NCI-H82 (cell line): ENCODE results near the gene HOXC4.
A peak's percentile ranks its signal among the peaks of the same experiment; 100 is the strongest.
"Not testable (repeated sequence)": the region's sequence is repeated elsewhere in the genome, so short reads cannot be mapped to it uniquely, and the experiment has no call there.

Experiments used
- DNase-seq: peaks from one replicate; lab custom pipeline; 2025; lab: John Stamatoyannopoulos, UW

Gene HOXC4

DNA sequence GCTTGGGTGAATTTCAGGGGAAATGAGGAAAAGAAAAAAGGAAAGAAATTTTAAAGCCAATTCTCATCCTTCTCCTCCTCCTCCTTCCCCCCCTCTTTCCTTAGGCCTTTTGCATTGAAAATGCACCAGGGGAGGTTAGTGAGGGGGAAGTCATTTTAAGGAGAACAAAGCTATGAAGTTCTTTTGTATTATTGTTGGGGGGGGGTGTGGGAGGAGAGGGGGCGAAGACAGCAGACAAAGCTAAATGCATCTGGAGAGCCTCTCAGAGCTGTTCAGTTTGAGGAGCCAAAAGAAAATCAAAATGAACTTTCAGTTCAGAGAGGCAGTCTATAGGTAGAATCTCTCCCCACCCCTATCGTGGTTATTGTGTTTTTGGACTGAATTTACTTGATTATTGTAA is 1.9 kb downstream of the HOXC4 start:
- DNase-seq = no peak

DNA sequence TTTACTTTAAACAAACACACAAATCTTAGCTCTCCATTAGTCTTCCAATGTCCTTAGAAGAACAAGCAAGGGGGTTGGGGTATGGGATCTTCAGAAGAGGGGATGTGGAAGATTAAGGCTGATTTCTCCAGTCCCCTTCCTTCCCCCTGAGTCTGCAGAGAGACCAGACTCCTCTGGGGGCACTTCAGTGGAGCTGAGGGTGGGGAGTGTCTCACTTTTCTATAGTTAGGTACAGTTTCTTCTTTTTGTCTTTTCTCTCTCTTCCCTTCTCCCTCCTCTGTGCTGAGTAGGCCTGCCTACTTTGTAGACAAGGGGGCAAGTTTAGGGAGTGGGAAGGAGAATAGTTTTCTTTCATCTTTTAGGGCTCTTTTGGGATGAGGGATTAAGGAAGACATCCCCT is 2.5 kb downstream of the HOXC4 start:
- DNase-seq = no peak

DNA sequence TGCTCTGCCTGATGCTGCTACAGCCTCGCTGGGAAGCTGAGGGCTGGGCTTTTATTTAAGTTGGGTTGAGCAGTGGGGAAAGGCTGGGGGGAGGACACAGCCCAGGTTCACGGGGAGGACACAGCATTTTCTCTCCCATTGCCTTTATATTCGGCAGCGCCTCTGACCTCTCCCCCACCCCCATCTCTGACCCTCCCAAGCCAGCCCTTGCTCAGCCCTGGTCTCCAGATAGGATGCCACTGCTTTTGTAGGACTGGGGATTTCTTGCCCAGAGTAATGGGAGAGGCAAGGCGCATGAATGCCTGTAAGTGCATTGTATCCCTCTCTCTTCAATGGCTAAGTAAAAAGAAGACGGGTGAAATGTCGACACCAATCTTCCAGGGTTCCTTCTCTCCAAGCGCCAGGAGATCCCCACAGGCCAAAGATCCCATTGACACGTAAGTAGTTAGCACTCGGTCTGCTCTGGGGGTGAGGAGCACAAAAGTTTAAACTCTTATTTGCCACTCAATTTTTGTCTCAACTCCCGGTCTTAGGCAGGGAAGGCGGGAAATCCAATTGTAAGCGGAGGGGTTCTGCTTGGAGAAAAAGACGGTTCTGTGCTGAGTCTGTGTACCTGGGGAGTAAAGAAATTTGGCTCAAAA is 4.6 kb downstream of the HOXC4 start:
- no peak for DNase-seq

DNA sequence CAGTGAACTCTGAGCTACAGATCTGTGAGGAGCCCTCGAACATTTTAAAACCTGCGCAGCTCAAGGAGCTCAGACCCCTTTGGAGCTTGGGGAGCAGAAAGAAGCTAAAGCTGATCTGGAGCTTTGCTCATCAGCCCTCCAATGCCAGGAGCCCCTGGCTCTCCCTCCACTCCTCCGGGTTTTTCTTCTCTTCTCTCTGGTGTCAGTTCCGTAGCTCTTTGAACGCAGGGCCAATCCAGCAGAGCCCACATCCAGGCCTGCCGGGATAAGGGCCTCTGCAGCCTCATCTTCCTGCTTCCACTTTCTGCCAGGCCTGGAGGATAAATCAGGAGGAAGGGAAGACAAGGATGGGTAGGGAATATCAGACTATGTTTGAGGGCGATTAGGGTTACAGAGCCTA is 6.0 kb downstream of the HOXC4 start:
- DNase-seq = no peak

DNA sequence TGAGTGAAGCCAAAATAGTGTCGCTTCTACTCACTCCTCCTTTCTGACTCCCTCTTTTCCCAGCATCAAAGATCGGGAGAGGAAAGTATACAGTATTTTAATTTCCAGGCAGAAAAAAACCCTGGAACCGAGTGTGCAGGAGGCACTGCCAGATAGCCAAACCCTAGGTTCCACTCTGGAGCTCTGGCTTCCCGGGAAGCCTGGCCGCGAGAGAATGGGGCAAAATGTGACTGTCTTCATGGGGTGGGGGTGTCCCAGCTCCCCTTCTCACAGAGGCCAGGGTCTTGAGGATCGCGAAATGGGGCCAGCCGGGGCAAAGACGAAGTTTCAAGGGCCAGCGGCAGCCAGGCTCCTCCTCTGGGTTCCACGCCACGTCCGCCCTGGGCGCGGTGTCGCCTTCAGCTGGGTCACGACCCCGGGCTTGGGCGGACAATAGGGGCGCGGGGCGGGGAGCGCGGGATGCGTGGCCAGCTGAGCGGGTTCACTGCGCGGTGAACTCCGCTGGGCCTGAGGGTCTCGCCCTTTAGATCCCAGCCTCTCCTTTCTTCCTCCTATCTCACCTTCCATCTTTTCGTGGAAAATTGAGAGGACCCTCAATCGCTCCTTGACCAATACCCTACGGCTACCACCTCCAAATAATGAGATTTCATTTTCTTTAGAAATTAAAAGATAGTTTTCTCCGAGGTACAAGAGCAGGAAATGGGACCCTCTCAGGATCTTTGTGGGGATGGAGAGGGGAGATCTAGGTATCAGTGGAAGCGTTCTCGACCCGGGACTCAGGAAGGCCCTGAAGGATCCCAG is 6.7 kb downstream of the HOXC4 start:
- no peak for DNase-seq

DNA sequence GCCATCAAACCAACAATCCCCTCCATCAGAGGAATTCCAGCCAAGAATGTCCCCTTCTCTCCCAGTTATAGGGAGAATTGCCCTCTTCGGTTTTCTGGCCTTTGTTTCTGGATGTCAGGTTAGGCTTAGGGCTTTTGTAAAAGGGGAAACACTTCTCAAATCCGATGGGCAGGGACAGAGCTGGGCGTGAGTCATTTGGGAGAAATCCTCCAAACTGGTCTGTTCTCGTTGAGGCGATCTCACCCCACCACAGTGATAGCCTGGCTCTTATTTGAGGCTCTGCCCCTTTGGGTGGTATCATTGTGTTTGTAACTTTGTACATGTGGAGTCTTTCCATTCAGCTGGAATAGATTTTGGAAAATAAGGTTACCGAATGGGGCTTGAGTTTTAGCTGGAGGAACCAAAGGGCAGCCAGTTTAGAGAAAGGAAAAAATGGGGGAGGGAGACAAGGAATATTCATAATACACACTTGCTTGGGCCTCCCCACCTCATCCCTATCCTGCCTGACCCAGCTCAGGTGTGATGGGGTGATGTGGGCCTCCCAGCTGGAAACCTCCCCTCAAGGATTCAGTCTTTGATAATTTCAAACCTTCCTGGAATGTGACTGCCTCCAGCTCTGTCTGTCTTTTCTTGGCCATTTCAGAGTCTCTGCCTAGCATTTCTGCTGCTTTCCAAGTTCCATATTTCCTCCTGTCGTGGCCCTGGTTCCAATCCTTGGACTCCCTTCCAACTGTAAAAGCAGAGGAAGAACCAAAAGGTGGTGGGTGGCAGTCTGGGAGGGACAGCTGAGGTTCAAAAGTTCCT is 7.5 kb downstream of the HOXC4 start:
- no peak for DNase-seq

DNA sequence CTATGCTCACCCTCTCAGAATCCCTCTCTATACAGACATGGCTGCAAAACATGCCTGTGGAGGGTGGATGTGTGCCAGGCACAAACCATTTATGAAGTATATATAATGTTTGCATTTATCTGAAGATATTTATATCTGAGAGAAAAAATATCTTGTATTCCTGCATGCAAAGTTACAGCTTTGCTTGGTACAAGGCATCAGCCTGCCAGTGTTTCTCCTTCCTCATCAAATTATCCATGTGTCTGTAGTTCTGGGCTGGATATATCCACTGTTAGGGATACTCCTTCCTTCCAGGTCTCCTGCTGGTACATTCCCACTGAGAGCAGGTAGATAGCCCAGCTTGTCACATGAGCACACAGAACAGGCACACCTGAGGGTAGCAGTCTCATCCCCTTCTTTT is 12.0 kb downstream of the HOXC4 start:
- DNase-seq = no peak

DNA sequence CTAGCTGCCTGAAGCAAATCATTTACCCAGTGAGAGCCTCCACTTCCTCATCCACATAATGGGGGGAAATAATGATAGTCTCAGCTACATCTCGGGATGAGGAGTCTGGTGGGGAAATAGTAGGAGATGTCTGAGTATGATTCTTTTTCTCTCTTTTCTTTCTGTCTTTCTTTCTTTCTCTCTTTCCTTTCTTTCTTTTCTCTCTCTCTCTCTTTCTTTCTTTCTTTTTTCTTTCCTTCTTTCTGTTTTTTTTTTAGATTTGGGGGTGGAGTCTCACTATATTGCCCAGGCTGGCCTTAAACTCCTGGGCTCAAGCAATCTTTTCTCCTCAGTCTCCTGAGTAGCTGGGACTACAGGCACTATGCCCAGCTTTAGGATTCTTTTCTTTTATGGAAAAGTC is 12.8 kb downstream of the HOXC4 start:
- no peak for DNase-seq

DNA sequence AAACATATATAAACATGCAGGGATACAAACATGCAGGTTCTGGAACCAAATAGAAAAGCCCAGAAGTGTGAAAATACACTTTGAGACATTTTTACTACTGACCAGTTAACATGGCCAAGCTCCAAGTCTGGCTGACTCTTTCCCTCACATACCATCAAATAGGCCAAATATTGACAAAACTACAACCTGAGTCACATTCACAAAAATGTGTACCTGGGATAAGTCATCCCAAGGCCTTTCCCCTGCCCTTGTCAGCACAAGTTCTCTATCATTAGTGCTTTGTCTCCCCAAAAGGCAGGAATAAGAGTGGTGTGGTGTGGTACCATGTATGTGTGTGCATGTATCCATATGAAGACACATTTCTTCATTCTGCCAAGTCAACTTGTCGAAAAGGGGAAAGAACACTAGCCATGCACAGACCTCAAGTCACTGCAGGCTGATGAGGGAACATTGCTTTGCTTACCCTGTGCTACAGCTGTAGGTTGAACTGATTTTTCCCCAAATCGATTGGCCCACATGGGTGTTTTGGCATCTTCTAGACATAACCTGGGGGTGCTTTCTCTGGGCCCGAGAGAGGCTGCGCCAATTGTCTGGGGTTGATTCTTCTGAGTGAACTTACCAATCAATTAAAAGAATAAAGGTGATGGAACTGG is 14.9 kb downstream of the HOXC4 start:
- no peak for DNase-seq

DNA sequence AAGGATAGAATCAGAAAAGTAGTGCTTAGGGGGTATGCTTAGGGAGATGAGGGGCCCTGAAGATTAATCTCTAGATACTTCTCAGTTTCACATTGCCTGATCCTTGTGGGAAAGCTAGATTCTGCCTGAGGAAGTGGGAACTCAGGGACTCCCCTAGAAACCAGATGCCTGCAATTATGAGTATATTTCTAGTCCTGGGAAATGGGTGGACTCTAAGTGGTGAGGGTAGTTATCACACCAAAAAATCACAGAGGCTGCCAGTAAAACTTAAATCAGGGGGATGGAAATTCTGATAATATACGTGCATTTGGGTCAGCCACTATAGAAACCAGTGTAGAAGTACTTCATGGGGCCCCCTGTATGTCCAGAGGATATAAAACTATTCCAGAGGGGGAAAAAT is 18.3 kb downstream of the HOXC4 start:
- no peak for DNase-seq

DNA sequence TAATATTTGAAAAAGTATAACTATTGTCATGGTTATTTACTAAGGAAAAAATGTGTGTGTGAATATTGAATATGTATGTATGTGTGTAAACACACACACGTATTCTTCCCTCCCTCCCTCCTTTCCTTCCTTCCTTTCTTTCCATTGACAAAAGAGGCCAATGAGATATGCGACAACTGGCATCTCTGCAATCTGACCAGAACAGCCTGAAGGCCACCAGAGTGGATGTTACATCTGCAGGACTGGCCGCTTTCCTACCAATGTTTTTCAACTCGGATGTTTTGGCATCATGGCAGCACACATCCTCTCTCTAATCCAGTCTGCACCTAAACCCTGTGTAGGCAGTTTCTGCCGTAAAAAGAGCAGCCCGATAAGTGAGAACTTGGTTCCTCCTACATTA is 20.7 kb downstream of the HOXC4 start:
- DNase-seq = no peak

DNA sequence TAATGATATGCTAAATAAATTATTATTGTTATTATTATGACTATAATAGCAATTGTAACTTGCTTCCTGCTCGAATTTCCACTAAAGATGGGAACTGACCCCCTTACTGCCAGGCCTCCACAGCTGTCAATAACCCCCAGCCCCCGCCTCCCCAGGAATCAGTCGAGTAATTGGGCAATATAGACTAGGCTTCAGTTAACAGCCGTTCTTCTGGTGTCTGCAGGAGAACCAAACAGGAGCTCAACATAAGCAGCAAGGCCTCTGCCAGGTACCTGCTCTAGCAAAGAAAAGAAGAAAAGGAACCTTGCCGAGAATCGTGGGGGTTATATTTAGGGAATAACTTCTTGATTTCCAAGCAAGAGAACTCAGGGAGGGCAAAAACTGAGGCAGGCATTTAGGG is 21.8 kb downstream of the HOXC4 start:
- DNase-seq = no peak

DNA sequence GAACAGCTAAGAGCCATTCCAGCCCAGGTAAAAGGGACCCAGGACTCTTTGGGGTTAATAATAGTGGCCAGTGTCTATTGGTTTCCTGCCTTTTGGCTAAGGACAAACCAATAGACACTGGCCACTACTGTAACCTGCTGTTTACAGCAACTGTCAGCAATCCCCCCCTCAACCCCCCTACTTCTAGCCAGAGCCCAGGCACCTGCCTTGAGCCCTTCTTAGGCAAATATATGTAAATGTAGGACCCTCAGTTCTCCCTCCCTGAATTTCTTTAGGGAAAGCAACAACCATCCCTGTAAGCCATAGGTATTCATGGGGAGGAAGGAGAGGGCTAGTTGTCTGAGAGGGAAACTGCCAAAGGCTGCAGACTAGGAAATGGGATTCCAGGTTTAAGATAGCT is 22.3 kb downstream of the HOXC4 start:
- DNase-seq = no peak

DNA sequence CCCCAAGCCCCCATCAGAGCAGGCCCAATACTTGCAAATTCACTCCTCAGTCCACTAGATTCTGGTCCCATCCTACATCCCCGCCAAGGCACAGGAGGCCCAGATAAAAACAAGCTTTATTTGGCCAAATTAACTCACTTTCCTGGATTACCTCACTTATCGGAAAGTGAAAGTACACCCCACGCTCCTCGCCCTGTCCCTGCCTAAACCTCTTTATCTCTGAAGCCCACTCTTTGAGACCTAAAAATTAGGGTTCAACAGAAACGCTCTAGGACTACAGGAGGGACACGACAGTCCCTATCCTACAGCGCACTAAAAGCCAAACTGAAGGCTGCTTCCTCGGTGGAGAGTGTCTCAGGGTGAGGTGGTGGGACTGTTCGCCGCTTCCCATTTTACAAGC is 24.2 kb downstream of the HOXC4 start:
- not testable (repeated sequence) for DNase-seq

DNA sequence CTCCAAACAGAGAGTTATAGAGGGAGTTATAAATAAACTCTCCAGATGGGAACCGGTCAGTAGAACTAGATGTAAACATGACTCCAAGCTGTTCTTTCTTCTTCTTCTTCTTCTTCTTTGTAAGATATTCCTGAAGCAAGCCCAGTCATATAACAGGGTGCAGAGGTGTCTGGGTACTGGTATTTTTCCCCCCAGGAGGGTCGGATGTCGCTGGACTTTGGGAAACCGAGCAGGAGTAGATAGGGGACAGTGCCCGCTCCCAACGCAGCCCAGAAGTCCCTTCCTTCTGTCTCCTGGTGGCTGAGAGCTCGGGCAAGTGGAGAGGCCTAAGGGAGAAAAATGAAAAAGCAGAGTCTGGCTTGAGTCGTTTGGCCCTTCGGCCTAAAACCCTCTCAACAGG is 25.5 kb downstream of the HOXC4 start:
- not testable (repeated sequence) for DNase-seq

DNA sequence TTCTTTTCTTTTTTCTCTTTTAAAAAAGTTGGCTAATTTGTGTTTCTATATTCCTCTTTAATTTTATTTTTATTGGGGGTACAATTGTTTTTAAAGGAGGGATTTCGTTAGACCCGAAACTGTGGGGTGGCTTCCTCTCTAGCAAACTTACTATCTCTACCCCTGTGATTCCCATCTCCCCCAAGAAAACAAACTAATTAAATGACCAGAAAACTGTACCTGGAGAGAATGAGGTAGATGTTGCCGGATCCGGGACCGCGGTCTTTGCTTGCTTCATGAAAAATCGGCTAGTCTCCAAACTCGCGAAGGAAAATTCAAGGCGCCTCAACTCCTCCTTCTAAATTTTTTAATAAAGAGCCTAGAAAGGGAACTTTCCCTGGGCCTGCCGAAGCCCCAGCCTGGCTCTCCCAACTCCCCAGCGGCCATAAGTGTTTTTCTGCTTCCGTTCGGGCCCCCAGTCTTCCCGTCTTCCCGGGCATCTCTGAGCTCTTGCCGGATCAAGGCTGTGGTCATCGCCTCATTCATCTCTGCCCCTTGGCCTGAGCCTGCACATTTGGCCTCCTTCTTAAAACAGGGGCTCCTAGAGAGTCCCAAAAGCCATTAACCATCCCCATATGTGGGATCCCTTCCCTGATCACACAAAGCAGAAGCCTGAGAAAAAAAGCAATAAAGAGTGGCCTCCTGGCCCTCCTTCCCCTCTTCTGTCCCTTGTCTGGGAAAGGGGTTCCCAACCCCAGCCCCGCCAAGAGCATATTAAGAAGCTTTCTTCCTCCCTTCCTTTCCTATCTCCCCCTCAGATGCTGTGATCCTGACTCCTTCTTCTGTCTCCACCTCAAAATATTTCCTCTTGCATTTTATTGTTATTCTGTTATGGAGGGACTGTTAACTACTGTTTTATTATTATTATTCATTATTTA is 26.6 kb downstream of the HOXC4 start:
- DNase-seq = not testable (repeated sequence)

DNA sequence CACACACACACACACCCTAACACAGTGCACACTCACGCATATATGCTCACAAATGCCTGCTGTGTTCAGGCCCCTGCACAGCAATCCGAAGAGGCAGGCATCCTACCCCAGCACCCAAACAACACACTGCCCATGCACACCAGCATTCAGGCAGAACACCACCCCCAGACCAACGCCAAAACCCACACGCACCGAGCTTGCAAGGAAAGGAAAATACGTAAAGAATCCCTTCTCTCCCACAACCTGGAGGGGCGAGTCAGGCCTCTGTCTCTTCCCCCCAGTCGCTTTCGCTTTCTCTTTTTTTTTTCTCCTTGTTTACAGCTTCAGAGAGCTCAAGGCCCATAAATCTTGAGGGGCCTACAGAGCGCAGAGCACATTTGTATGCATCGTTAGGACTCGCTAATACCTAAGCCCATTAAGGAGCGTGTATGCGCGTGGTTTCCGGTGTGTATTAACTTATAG is 27.4 kb downstream of the HOXC4 start:
- DNase-seq = peak; percentile 74

DNA sequence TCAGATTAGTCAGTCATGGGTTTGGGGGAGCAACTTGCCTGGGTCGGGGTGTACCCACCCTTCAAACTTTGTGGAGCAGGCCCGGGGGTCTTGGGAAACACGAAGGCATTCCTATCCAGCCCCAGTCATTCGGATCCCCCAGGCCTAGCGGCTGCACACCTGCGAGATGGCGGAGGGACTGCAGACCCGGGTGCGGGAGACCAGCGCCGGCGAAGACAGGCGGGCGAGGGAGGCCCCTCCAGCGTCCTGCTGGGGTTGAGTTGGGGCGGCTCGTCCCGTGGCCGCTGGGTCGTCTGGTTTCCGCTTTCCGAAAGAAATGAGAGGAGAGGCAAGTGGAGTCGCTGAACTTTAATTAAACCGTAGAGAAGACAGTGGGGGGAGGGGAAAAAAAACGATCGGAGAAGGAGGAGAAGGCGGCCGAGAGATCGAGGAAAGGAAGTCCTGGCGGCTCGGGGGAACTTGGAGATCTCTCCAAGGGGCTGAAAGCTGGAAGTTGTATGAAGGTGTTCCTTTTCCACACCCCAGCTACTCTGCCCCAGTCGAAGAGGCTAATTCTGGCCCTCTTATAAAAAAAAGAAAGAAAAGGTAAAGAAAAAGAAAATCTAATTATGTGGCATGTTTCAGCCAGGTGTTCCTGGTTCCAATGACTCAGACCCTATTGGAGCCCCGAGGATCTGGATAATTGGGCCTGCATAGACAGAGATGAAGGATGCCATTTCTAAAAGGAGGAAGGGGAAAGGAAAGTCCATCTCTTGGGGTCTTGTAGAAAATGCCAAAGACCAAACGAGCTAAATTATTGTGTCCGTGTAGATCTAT is 28.2 kb downstream of the HOXC4 start:
- peak; percentile 80 for DNase-seq

DNA sequence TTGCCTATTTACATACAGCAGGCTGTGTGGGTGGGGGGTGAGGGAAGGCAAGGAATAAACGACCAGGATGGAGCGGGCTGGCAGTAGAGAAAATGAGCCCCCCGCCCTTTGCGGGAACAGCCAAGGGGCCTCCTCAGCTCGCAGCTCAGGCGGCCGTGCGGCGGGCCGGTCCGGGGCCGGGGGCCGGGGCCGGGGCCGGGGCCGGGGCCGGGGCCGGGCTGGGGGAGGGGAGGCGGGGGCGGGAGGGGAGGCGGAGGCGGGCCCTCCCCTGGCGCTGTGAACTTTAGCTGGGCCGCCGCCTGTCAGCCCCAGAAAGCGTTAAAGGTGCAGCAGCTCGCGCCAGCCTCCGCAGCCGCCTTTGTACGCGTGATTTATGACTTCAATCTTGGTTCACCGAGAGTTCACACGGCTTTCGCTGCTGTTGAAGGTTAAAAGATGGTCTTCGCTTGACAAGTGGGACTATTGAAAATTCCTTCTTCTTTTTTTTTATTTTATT is 28.8 kb downstream of the HOXC4 start:
- peak; percentile 83 for DNase-seq

DNA sequence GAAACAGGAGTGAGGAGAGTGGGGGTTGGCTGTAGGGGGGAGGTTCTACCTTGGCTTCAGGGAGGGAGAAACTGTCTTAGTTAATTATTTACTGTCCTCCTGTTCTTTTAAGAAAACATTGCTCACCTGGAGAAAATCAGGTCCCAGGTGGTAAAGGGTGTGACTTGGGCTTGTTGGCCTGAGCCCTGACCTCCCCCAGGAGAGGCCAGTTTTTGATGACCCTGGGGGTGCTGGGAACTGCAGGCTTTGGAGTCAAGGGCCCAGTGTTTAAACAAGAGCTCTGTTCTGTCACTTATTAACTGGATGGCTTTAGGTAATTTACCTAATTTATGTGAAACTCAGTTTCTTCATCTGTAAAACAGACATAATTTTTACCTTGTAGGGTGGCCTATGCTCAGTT is 34.4 kb downstream of the HOXC4 start:
- DNase-seq = not testable (repeated sequence)
